SU-DHL-6 (cell line): Measurements from ENCODE around the gene NCOA1.
"Not testable (repeated sequence)": the region's sequence is repeated elsewhere in the genome, so short reads cannot be mapped to it uniquely, and the experiment has no call there.

Source experiments
- H2AFZ ChIP-seq: fragments of 200-600 bp; sonication (generic); 2 replicates; pipeline ENCODE4 v1.6.1; 2014; ENCODE audit warnings: low read depth, mild to moderate bottlenecking, moderate library complexity, mixed read lengths, antibody characterized with exemption, low read length; ENCODE audit not compliant: severe bottlenecking
- H3F3A ChIP-seq: fragments of 200-600 bp; shearing (Covaris generic); 2 replicates; pipeline ENCODE4 v1.6.0; 2016; ENCODE audit warnings: antibody characterized with exemption, mild to moderate bottlenecking; ENCODE audit not compliant: insufficient read depth
- H3K27ac ChIP-seq: fragments of 200-600 bp; sonication (generic); 2 replicates; pipeline ENCODE4 v1.5.1; 2016; ENCODE audit warnings: low read depth, mild to moderate bottlenecking, low read length, moderate library complexity, mixed read lengths
- H3K27me3 ChIP-seq: fragments of 200-600 bp; sonication (generic), shearing (Covaris generic); 2 replicates; pipeline ENCODE4 v1.6.0; 2014; ENCODE audit warnings: mild to moderate bottlenecking, low read length
- H3K36me3 ChIP-seq: fragments of 200-600 bp; sonication (generic); 2 replicates; pipeline ENCODE4 v1.6.1; 2014; ENCODE audit warnings: mild to moderate bottlenecking, low read length, mixed read lengths
- H3K4me2 ChIP-seq: fragments of 300-600, 200-600 bp; shearing (Covaris generic), sonication (generic); 2 replicates; pipeline ENCODE4 v1.6.0; 2014; ENCODE audit warnings: low read length, low read depth, mild to moderate bottlenecking; ENCODE audit not compliant: poor library complexity, severe bottlenecking
- H3K4me3 ChIP-seq: fragments of 200-600 bp; sonication (generic); 2 replicates; pipeline ENCODE4 v1.5.1; 2014; ENCODE audit warnings: antibody characterized with exemption, low read length, mild to moderate bottlenecking, mixed read lengths; ENCODE audit not compliant: insufficient read depth, poor library complexity, severe bottlenecking
- H3K79me2 ChIP-seq: fragments of 200-600 bp; sonication (generic); 2 replicates; pipeline ENCODE4 v1.6.1; 2014; ENCODE audit warnings: mild to moderate bottlenecking, low read length, moderate library complexity; ENCODE audit not compliant: insufficient read depth
- H3K9ac ChIP-seq: fragments of 200-600 bp; sonication (generic); 2 replicates; pipeline ENCODE4 v1.7.0; 2014; ENCODE audit warnings: mild to moderate bottlenecking, low read length
- H3K9me2 ChIP-seq: fragments of 200-600 bp; sonication (generic); replicated peaks from 2 replicates; pipeline ENCODE4 v1.6.1; 2014; ENCODE audit warnings: low read length; ENCODE audit not compliant: insufficient read depth
- H3K9me3 ChIP-seq: fragments of 200-600 bp; sonication (generic); 2 replicates; pipeline ENCODE4 v1.6.1; 2014; ENCODE audit warnings: low read length, mixed read lengths; ENCODE audit not compliant: insufficient read depth
- H4K20me1 ChIP-seq: fragments of 200-600 bp; sonication (generic); 2 replicates; pipeline ENCODE4 v1.6.1; 2014; ENCODE audit warnings: low read depth, mild to moderate bottlenecking, antibody characterized with exemption, low read length, moderate library complexity, mixed read lengths
- CTCF ChIP-seq: fragments of 200-600 bp; sonication (generic); IDR thresholded peaks from one replicate; pipeline ENCODE4 v1.5.1; 2017; ENCODE audit warnings: antibody characterized with exemption, mild to moderate bottlenecking, low read length, moderate library complexity; ENCODE audit not compliant: insufficient read depth, poor library complexity, severe bottlenecking
- EZH2phosphoT487 ChIP-seq: fragments of 200-600 bp; sonication (generic), shearing (Covaris generic); conservative IDR thresholded peaks from 2 replicates; pipeline ENCODE4 v1.6.1; 2018; ENCODE audit warnings: mild to moderate bottlenecking, antibody characterized with exemption, low read length, moderate library complexity, mixed read lengths

Gene NCOA1

DNA sequence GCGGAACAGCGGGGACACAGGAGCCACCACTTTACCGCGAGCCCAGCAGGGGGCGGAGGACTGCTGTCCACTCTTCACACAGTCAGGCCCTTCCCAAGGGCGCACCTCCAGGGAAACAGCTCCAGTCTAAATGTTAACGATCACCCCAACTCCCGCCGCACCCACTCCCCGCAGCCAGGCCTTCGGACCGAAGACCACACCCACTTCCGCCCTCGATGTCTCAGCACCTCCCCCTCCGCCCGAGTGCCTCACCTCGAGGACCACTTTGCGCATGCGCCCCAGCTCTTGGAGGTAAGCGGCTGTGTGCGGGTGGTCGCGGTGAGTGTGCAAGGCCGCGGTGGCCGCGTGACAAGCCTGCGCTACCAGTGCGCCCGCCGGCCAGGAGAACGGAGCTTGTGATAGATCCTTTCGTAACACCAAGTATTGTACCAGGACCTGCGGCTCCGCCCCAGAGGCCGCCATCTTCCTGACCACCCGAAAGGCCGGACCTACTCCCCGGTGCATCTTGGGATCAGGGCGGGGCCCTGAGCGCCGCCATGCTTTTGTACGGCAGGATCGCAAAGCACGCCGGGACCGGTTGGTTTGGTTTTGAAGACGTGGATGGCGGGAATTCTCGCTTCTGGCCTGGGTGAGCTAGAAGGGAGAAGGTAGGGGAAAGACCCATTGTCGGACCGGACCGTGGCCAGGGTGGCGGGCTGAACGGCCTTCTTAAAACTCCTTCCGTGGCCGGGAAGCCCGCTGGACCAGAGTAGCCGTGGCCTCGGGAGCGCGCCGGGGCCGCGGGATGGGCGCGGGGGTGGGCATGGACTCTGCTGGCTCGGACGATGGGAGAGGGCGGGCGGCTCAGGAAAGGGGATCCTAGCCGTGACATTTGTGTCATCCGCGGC lies 302.1 kb downstream of the NCOA1 start, which contains the start of the genes CENPO and PTRHD1:
Gene CENPO, plus strand, starts transcription at position 552 of the 887 bp plus-strand sequence. CDS start 495 bp downstream, outside the sequence.
Gene PTRHD1, minus strand, starts transcription at position 518 of the 887 bp plus-strand sequence. Its CDS starts 14 bp downstream, at position 504.
- peak within 1 kb of the TSS; percentile 87 for H3K27ac ChIP-seq
- no peaks in the 10 kb centered on the region for H3K9me2 ChIP-seq
- no peaks in the 10 kb centered on the region for H4K20me1 ChIP-seq
- peak within 1 kb of the TSS; percentile 71 for H3K4me3 ChIP-seq
- TF ChIP-seq CTCF (no peak), EZH2phosphoT487 (no peak)
- peak within 1 kb of the TSS; percentile 91 for H2AFZ ChIP-seq
- no peaks in the 10 kb centered on the region for H3K9me3 ChIP-seq
- peak within 1 kb of the TSS; percentile 85 for H3K4me2 ChIP-seq
- H3F3A ChIP-seq = 0 out of 2 replicates have a peak, but pooled peaks cover 2% of the 10 kb centered on the region
- H3K9ac ChIP-seq = peak within 1 kb of the TSS; percentile 91
- H3K79me2 ChIP-seq = peaks cover 49% of the 10 kb centered on the region
- H3K27me3 ChIP-seq = no peaks in the 10 kb centered on the region
- H3K36me3 ChIP-seq = peaks cover 14% of the 10 kb centered on the region

- Histone ChIP-seq H3K9me3 (no peaks in the 10 kb centered on the region), H3K79me2 (peaks cover 57% of the 10 kb centered on the region), H3F3A (0 out of 2 replicates have a peak, but pooled peaks cover 2% of the 10 kb centered on the region), H3K4me2 (peak overlapping the region; percentile 85), H3K27me3 (no peaks in the 10 kb centered on the region), H2AFZ (peak overlapping the region; percentile 91), H3K36me3 (peaks cover 15% of the 10 kb centered on the region), H3K27ac (peak overlapping the region; percentile 87), H4K20me1 (no peaks in the 10 kb centered on the region), H3K9ac (peak overlapping the region; percentile 91), H3K4me3 (peak overlapping the region; percentile 71), H3K9me2 (no peaks in the 10 kb centered on the region)
- TF ChIP-seq EZH2phosphoT487 = no peak
- no peak for TF ChIP-seq CTCF
These were observed 302.8 kb downstream of the NCOA1 start for GRCh38 chr2:24793761-24794435.

DNA sequence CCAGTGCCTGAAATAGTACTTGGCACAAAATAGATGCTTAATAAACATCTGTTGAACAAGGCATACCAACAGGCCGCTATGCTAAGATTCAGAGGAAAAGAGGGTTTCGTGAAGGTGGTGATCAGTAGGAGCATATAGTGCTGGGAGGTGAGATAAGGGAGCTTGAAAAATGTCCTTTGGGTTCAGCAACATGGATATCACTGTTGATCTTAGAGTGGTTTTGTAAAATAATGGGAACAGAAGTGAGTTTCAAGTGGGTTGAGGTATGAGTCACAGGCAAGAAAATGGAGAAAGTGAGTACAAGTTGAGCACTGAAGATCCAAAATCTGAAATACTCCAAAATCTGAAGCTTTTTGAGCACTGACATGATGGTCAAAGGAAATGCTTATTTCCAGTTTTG lies 306.6 kb downstream of the NCOA1 start:
- no peaks in the 10 kb centered on the region for H4K20me1 ChIP-seq
- H3K27me3 ChIP-seq = no peaks in the 10 kb centered on the region
- H3K27ac ChIP-seq = no peak overlapping the region
- H3K4me3 ChIP-seq = no peak overlapping the region
- H3K9me3 ChIP-seq = no peaks in the 10 kb centered on the region
- H3F3A ChIP-seq = no peaks in the 10 kb centered on the region
- H3K9me2 ChIP-seq = no peaks in the 10 kb centered on the region
- H2AFZ ChIP-seq = no peak overlapping the region
- peaks cover 26% of the 10 kb centered on the region for H3K36me3 ChIP-seq
- H3K9ac ChIP-seq = no peak overlapping the region
- TF ChIP-seq CTCF (no peak), EZH2phosphoT487 (no peak)
- H3K4me2 ChIP-seq = no peak overlapping the region
- H3K79me2 ChIP-seq = peaks cover 68% of the 10 kb centered on the region

DNA sequence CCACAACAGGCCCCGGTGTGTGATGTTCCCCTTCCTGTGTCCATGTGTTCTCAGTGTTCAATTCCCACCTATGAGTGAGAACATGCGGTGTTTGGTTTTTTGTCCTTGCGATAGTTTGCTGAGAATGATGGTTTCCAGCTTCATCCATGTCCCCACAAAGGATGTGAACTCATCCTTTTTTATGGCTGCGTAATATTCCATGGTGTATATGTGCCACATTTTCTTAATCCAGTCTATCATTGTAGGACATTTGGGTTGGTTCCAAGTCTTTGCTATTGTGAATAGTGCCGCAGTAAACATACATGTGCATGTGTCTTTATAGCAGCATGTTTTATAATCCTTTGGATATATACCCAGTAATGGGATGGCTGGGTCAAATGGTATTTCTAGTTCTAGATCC lies 309.4 kb downstream of the NCOA1 start:
- not testable (repeated sequence) for H2AFZ ChIP-seq, H3K9me2 ChIP-seq, H3K27me3 ChIP-seq, H3K9me3 ChIP-seq, H3F3A ChIP-seq, H3K27ac ChIP-seq, H3K4me3 ChIP-seq, H3K9ac ChIP-seq, H4K20me1 ChIP-seq, H3K4me2 ChIP-seq
- H3K36me3 ChIP-seq = peaks cover 19% of the 10 kb centered on the region
- H3K79me2 ChIP-seq = peaks cover 46% of the 10 kb centered on the region

DNA sequence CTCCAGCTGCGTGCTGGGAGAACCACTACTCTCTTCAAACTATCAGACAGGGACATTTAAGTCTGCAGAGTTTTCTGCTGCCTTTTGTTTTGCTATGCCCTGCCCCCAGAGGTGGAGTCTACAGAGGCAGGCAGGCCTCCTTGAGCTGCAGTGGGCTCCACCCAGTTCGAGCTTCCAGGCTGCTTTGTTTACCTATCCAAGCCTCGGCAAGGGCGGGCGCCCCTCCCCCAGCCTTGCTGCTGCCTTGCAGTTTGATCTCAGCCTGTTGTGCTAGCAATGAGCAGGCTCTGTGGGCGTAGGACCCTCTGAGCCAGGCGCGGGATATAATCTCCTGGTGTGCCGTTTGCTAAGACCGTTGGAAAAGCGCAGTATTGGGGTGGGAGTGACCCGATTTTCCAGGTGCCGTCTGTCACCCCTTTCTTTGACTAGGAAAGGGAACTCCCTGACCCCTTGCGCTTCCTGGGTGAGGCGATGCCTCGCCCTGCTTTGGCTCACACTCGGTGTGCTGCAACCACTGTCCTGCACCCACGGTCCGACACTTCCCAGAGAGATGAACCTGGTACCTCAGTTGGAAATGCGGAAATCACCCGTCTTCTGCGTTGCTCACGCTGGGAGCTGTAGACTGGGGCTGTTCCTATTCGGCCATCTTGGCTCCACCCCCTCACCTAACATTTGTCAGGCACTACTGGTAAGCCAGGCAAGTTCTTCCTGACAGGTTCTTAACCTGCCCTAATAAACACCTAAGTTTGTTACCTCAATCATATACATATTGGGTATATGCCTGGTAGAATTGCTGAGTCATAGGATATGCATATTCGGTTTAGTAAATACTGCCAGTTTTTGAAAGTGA lies 315.0 kb downstream of the NCOA1 start:
- H3K4me3 ChIP-seq, H3K27me3 ChIP-seq, H3K27ac ChIP-seq, H3K9me3 ChIP-seq, H3K4me2 ChIP-seq, H3K9ac ChIP-seq, H3K9me2 ChIP-seq, H2AFZ ChIP-seq: not testable (repeated sequence)
- H3K79me2 ChIP-seq = peaks cover 49% of the 10 kb centered on the region
- peaks cover 15% of the 10 kb centered on the region for H4K20me1 ChIP-seq
- peaks cover 19% of the 10 kb centered on the region; the same call in 1 of the 2 replicates for H3K36me3 ChIP-seq
- H3F3A ChIP-seq = peaks cover 20% of the 10 kb centered on the region
